ENCODE data around the gene ZRANB1. TPM values are rescaled to one million over a fixed set of nuclear protein-coding genes. Genes with fewer than 3 reads are reported as not detected.
A peak's percentile ranks its signal among the peaks of the same experiment; 100 is the strongest.

ZRANB1 gene
- total and polyA plus RNA-seq, 8 donors = 15.3 to 31.5 (median 27.0) TPM

DNA sequence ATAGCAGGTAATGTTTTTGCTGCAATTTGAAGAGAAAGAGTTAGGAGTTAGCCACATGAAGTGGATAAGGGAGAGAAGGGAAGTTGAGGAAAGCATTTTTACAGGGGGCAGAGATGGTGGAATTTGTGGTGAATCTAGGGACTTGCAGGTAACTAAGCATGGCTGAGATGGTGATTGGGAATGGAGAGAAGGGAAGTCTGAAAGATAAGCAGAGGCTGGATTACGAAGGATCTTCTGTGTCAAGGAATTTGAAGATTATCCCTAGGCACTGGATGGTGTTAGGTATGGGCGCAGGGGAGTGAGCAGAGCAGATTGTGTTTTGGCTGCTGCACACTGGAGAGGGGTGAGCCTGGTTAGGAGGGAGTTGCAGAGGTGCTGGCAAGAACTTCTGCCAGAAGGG lies 25.3 kb downstream of the ZRANB1 start:
- ATAC-seq (no peak), DNase-seq (no peak)
- TF ChIP-seq, protein P1, sequence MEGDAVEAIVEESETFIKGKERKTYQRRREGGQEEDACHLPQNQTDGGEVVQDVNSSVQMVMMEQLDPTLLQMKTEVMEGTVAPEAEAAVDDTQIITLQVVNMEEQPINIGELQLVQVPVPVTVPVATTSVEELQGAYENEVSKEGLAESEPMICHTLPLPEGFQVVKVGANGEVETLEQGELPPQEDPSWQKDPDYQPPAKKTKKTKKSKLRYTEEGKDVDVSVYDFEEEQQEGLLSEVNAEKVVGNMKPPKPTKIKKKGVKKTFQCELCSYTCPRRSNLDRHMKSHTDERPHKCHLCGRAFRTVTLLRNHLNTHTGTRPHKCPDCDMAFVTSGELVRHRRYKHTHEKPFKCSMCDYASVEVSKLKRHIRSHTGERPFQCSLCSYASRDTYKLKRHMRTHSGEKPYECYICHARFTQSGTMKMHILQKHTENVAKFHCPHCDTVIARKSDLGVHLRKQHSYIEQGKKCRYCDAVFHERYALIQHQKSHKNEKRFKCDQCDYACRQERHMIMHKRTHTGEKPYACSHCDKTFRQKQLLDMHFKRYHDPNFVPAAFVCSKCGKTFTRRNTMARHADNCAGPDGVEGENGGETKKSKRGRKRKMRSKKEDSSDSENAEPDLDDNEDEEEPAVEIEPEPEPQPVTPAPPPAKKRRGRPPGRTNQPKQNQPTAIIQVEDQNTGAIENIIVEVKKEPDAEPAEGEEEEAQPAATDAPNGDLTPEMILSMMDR (IDR thresholded peaks at IDR 0.05) = no peak
- Histone ChIP-seq H3K27ac (no peak overlapping the region), H3K4me1 (peaks cover 5 to 10% of the 10 kb centered on the region in 2 donors), H3K9me3 (no peaks in the 10 kb centered on the region), H3K36me3 (peaks cover 0 to 30% of the 10 kb centered on the region in 2 donors), H3K27me3 (no peaks in the 10 kb centered on the region), H3K4me3 (no peak overlapping the region)
- intact Hi-C loops (cut with DNase I) = no loop called here

DNA sequence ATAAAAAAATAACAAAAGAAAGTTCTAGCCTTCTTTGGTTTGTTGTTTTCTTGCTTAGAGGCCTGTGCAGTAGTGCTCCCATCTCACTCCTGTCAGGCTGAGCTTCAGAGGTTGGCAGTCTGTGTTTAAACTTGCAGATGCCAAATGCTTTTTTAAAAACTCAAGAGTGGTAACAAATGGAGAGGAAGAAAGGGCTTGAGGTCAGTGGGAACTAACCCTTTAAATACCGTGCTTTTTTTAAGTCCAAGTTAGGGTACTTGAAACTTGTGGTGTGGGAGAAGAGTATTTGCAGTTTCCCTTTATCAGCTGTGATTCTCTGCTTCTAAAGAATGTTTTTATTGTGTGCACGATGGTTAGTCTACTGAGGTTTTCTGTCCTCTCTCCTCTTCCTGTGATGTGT lies 29.4 kb downstream of the ZRANB1 start:
- Histone ChIP-seq H3K27me3 (no peaks in the 10 kb centered on the region), H3K9me3 (no peaks in the 10 kb centered on the region), H3K4me1 (peaks cover 0 to 10% of the 10 kb centered on the region in 2 donors), H3K36me3 (peaks cover 0 to 45% of the 10 kb centered on the region in 2 donors), H3K27ac (no peak overlapping the region), H3K4me3 (no peak overlapping the region)
- TF ChIP-seq, protein P1 (IDR thresholded peaks at IDR 0.05) = no peak
- DNase-seq (no peak), ATAC-seq (peak; percentile 44)
- intact Hi-C loops (cut with DNase I) = no loop called here

DNA sequence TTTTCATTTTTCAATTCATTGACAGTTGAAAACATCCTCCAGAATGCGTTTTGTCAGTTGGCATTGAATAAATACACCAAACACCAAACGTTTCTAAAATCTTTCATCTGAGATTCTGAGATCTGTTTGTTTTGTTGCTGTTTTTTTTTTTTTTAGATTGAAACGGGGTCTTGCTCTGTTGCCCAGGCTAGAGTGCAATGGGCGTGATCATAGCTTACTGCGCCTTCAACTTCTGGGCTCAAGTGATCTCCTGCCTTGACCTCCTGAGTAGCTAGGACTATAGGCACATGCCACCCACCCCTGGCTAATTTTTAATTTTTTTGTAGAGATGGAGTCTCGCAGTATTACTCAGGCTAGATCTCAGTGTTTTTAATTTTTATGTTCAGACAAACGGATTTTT lies 30.7 kb downstream of the ZRANB1 start:
- ATAC-seq (no peak), DNase-seq (no peak)
- intact Hi-C loops (cut with DNase I) = no loop called here
- H3K4me3 ChIP-seq = no peak overlapping the region
- no peaks in the 10 kb centered on the region for H3K9me3 ChIP-seq
- TF ChIP-seq, protein P1 (IDR thresholded peaks at IDR 0.05) = no peak
- peaks cover 0 to 32% of the 10 kb centered on the region in 2 donors for H3K36me3 ChIP-seq
- peaks cover 0 to 10% of the 10 kb centered on the region in 2 donors for H3K4me1 ChIP-seq
- no peaks in the 10 kb centered on the region for H3K27me3 ChIP-seq
- H3K27ac ChIP-seq = no peak overlapping the region

DNA sequence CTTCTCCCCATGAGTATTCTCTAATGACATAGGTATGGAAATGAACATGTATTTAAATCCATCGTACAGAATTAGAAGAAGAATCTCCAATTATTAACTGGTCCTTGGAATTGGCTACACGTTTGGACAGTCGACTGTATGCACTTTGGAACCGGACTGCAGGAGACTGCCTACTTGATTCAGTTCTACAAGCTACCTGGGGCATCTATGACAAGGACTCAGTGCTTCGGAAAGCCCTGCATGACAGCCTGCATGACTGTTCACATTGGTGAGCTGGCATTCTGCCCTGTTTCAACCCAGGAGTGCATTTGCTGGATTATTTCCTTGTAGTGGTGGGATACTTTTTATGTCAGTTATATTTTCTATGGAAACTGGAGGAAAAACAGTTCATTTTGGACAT lies 32.2 kb downstream of the ZRANB1 start:
- intact Hi-C loops (cut with DNase I) = no loop called here
- Histone ChIP-seq H3K36me3 (peaks cover 0 to 23% of the 10 kb centered on the region in 2 donors), H3K9me3 (no peaks in the 10 kb centered on the region), H3K4me3 (no peak overlapping the region), H3K4me1 (peaks cover 0 to 10% of the 10 kb centered on the region in 2 donors), H3K27ac (no peak overlapping the region), H3K27me3 (no peaks in the 10 kb centered on the region)
- no peak for DNase-seq
- TF ChIP-seq, protein P1 (IDR thresholded peaks at IDR 0.05) = no peak
- ATAC-seq = no peak

DNA sequence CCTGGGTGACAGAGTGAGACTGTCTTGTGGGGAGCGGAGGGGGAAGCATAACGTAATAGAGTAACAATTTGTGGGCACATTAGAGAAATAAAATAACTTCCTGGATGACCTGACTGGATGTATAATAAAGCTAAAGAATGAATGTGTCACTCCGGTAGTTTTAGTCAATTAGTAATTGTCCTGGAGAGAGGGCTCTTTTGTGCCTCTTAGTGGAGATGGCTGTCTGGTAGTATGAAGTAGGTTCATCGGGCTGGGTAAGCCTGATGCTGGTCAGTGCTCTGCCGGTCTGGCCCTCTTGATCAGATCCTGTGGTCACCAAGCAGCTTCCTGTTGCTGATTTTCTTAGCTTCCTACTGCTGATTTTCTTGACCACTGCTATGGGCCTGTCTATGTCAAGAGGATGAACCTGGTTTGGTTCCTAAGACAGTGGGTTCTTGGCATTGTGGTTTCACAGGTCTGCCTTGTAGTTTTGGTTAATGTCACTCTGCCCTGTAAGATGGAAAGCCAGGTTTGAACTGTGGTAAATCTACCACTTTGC lies 34.1 kb downstream of the ZRANB1 start:
- H3K27ac ChIP-seq = peak overlapping the region in 1 of 2 donors; percentile 10
- H3K27me3 ChIP-seq = no peaks in the 10 kb centered on the region
- DNase-seq (no peak), ATAC-seq (peak; percentile 14)
- intact Hi-C loops (cut with DNase I) = no loop called here
- peaks cover 0 to 6% of the 10 kb centered on the region in 2 donors for H3K4me1 ChIP-seq
- no peak overlapping the region for H3K4me3 ChIP-seq
- H3K36me3 ChIP-seq = peaks cover 0 to 21% of the 10 kb centered on the region in 2 donors
- TF ChIP-seq, protein P1 (IDR thresholded peaks at IDR 0.05) = no peak
- no peaks in the 10 kb centered on the region for H3K9me3 ChIP-seq

All from left lung (tissue), 10 donors.